SK-MEL-5 (cell line): ENCODE data around the gene SMURF1. TPM values are rescaled to one million over a fixed set of nuclear protein-coding genes. Genes with fewer than 3 reads are reported as not detected.
A peak's percentile ranks its signal among the peaks of the same experiment; 100 is the strongest.
"Not testable (repeated sequence)": the region's sequence is repeated elsewhere in the genome, so short reads cannot be mapped to it uniquely, and the experiment has no call there.

Experiments
- DNase-seq: peaks from one replicate; pipeline ENCODE4 v3.0.0-alpha.2; 2016; ENCODE audit warnings: low read depth, low spot score
- in situ Hi-C: cut with HindIII; loops from 2 replicates; pipeline ENCODE4 v1.10.0; 2016; ENCODE audit warnings: low sequenced_read_pairs, high pct_unique_total_duplicates, low pct_unique_long_range_greater_than_20kb
- total RNA-seq: library from RNA; depleted of rRNA; stranded (reverse); fragments of >200 nt; shearing (Covaris generic); gene quantifications from 2 replicates; pipeline ENCODE4 v1.2.3, GENCODE V29; 2014

SMURF1 gene
- total RNA-seq, 1 experiment from 2014 or later = 40.8 TPM

DNA sequence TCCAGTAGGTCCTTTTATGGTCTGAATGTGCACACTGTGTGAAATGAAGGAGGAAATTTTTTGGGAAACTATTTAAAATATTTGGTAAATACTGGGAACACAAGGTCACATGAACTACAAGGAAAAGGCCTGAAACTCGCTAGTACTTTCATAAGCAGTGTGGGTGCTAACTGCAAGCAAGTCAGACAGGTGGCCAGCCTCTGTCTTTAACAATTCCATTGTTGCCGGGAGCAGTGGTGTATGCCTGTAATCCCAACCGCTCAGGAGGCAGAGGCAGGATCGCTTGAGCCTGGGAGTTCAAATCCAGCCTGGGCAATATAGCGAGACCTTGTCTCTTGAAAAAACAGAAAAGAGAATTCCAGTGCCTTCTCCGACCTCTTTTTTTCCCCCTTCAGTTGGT is 37.5 kb downstream of the SMURF1 start:
- in situ Hi-C loops = no loop called here
- no peak for DNase-seq

DNA sequence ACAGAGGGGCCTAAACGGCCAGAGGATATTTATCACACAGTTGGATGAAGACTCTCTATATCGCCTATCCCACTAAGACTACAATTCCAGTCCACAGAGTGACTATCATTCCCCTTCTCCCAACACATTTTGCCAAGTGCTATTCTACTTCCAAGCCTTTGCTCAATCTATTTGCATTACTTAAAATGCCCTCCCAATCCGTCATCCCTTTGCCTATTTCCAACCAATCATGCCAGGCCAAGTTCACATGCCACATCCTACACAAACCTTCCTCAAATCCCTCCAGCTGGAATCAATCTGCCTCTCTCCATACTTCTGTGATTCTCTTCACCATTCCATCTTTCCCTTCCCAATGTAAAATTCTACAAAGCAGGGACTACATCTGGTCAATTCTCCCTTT is 38.2 kb downstream of the SMURF1 start:
- no peak for DNase-seq
- in situ Hi-C loops = no loop called here

DNA sequence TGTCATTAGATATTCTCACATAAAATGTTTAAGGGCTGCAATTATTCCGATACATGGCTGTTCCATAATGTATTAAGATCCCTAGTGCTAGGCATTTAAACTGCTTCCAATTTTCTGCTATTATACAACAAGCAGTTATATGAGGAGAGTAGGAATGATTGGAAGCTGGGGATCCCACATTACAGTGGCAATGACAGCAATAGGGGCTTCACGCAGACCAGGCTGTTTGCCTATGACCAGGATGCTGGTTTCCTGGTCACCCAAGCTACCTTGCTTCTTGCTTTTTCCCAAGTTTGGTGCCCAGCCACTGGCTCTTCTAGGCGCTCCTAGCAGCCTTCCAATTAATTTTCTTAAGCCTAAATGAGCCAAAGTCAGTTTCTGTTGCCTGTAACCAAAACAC is 39.3 kb downstream of the SMURF1 start:
- no peak for DNase-seq
- in situ Hi-C loops = no loop called here

GRCh38 chr7:99103836-99104235 is 40.1 kb downstream of the SMURF1 start:
- in situ Hi-C loops, DNase-seq: not testable (repeated sequence)

DNA sequence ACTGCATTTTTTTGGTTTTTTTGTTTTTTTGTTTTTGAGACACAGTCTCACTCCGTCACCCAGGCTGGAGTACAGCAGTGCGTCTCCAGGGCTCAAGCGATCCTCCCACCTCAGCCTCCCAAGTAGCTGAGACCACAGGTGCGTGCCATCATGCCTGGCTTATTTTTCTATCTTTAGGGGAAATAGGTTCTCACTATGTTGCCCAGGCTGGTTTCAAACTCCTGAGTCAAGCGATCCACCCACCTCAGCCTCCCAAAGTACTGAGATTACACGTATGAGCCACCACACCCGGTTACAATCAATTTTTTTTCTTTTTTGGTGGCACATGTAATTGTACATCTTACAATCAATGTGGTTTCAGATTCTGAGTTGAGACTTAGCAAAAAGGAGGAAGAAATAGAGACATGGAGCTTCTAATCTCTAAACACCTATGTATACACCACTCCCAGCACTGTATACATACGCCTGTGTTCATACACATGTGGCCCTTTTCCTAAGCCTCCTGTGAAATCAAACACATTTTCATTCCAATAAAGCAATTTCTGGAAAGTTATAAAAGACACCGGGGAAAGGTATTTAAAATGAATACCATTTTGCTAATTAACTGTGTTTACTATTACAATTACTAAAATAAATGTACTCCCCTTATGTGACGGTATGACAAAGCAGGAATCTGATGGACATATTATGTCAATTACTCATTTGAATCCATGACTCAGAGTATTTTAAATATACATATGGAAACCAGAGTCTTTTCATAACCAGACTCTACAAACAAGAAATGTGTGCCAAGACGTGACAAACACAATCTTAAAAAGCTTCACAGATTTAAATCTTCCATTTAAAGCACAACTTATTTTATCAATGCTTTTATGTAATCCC is 40.9 kb downstream of the SMURF1 start:
- in situ Hi-C loops = no loop called here
- DNase-seq = no peak

- DNase-seq = no peak
- in situ Hi-C loops = no loop called here
Observed at GRCh38 chr7:99102361-99102760, 41.5 kb downstream of the SMURF1 start.

GRCh38 chr7:99101516-99101915 is 42.4 kb downstream of the SMURF1 start:
- DNase-seq, in situ Hi-C loops: not testable (repeated sequence)

DNA sequence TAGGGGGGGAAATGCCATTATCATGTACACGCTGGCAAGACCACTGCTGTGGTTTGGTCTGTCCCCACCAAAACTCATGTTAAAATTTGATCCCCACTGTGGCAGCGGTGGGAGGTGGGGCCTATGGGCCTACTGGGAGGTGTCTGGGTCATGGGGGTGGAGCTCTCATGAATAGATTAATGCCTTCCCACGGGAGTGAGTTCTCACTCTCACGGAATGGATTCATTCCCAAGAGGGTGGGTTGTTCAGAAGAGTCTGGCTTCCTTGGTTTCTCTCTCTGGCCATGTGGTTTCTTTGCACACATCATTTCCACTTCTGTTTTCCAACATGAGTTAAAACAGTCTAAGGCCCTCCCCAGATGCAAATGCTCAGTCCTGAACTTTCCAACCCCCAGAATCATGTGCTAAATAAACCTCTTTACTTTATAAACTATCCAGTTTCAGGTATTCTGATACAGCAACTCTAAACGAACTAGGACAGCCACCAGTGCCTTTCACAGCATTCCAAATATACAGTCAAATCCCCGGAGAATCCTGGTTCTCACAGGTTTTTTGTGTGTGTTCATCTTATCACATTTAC is 44.3 kb downstream of the SMURF1 start:
- peak; percentile 94 for DNase-seq
- in situ Hi-C loops = loop anchor here (25.0 kb wide), 1 partner anchor 213 kb away; no protein-coding TSS in a partner anchor

GRCh38 chr7:99098824-99099498 is 44.9 kb downstream of the SMURF1 start:
- peak; percentile 96 for DNase-seq
- in situ Hi-C loops = loop anchor here (25.0 kb wide), 1 partner anchor 213 kb away; no protein-coding TSS in a partner anchor

DNA sequence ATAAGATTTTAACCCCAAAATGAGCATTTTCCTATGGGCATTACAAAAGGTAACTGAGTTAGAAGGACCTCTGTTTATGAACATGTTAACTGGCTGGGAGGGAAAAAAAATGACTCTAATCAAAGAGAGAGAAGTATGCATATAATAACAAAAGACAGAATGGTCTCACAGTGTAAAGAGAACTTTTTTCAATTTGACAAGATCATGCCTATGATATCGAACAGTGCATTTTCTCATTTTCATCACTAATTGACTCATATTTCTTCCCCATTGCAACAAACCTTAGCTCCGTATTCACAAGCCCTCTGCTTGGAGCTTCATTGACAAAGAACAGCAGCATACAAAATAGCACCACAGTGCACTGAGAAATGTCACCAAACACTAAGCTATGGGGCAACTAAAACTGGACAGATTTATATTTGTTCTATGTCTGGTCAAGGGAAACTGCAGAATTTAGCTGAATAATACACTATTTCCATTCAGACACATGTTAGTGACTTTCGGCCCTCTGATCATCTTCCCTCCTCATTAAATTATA is 45.6 kb downstream of the SMURF1 start:
- in situ Hi-C loops = loop anchor here (25.0 kb wide), 1 partner anchor 214 kb away; no protein-coding TSS in a partner anchor
- DNase-seq = no peak

- DNase-seq = no peak
- in situ Hi-C loops = loop anchor here (25.0 kb wide), 1 partner anchor 215 kb away; no protein-coding TSS in a partner anchor
Observed at GRCh38 chr7:99097730-99098129, 46.2 kb downstream of the SMURF1 start.

- peak; percentile 76 for DNase-seq
- in situ Hi-C loops = loop anchor here (25.0 kb wide), 1 partner anchor 216 kb away; no protein-coding TSS in a partner anchor
Observed at GRCh38 chr7:99096124-99096887, 47.6 kb downstream of the SMURF1 start.

- in situ Hi-C loops = loop anchor here (25.0 kb wide), 1 partner anchor 217 kb away; no protein-coding TSS in a partner anchor
- no peak for DNase-seq
Observed at GRCh38 chr7:99095698-99096097, 48.2 kb downstream of the SMURF1 start.

- DNase-seq = no peak
- in situ Hi-C loops = loop anchor here (25.0 kb wide), 1 partner anchor 218 kb away; no protein-coding TSS in a partner anchor
Observed at GRCh38 chr7:99094401-99094800, 49.5 kb downstream of the SMURF1 start.

GRCh38 chr7:99092064-99092720 is 51.7 kb downstream of the SMURF1 start:
- DNase-seq = no peak
- in situ Hi-C loops = loop anchor here (25.0 kb wide), 1 partner anchor 220 kb away; no protein-coding TSS in a partner anchor

GRCh38 chr7:99090771-99091542 is 53.0 kb downstream of the SMURF1 start:
- in situ Hi-C loops = loop anchor here (25.0 kb wide), 1 partner anchor 221 kb away; no protein-coding TSS in a partner anchor
- no peak for DNase-seq
